HepG2 (cell line): ENCODE data around the gene PEAK1. TPM values are rescaled to one million over a fixed set of nuclear protein-coding genes. Genes with fewer than 3 reads are reported as not detected.

Source experiments
- ATAC-seq: fragments of 200-7000 bp; cut with Tn5 transposase; 3 replicates; pipeline ENCODE4 v1.9.1; 2020; ENCODE audit warnings: mild to moderate bottlenecking, moderate library complexity
- BruUV-seq: library from RNA; stranded (reverse); fragments of 400-500 nt; replicated peaks from 2 replicates; lab custom pipeline; 2021; lab: Mats Ljungman, UMichigan
- CTCF ChIA-PET: fragments of 300-600 bp; formaldehyde crosslinking; extraction: SDS; loops from one replicate; lab custom pipeline; 2021; ENCODE audit warnings: low total read pairs, inconsistent platforms, low intra/inter-chr PET ratio; lab: Yijun Ruan, JAX
- POLR2A ChIA-PET: fragments of 350-600 bp; sonication (Branson Sonifier 250); formaldehyde crosslinking; loops from one replicate; lab custom pipeline; 2020; ENCODE audit warnings: antibody characterized with exemption, inconsistent platforms; lab: Yijun Ruan, JAX
- DNase-seq: peaks from one replicate; pipeline ENCODE4 v3.0.0-alpha.2; 2015; ENCODE audit warnings: low spot score
- FAIRE-seq: peaks from 3 replicates; lab custom pipeline; 2011; peaks lifted over from hg19 to GRCh38; lab: Jason Lieb, UNC
- H2AFZ ChIP-seq: one replicate; pipeline ENCODE4 v1.6.1; 2011; ENCODE audit warnings: low read length, inconsistent platforms
- H3K27ac ChIP-seq: fragments of 300-600 bp; 3 replicates; pipeline ENCODE4 v1.8.0; 2011; ENCODE audit warnings: mixed run types, mild to moderate bottlenecking, mixed read lengths, low read length, inconsistent platforms; ENCODE audit not compliant: insufficient read depth; ENCODE audit errors: extremely low read length
- H3K27me3 ChIP-seq, 2 experiments: fragments of 200-600 bp in 1 of 2; 2 replicates in 1 of 2; 3 replicates in 1 of 2; pipeline versions ENCODE4 v1.6.0 to v1.8.0; 2011; ENCODE audit warnings: low read length in 2 of 2, mild to moderate bottlenecking in 2 of 2, moderate library complexity in 2 of 2, inconsistent platforms in 1 of 2; ENCODE audit not compliant: insufficient read depth in 2 of 2, control insufficient read depth in 1 of 2
- H3K36me3 ChIP-seq, 2 experiments: fragments of 200-600 bp in 1 of 2; replicated peaks in 1 of 2; 2 replicates in 1 of 2; 3 replicates in 1 of 2; pipeline versions ENCODE4 v1.5.1 to v1.8.0; 2011; ENCODE audit warnings: low read length in 2 of 2, inconsistent platforms in 1 of 2; ENCODE audit not compliant: insufficient read depth in 2 of 2, control insufficient read depth in 1 of 2
- H3K4me1 ChIP-seq: 2 replicates; pipeline ENCODE4 v1.5.1; 2012; ENCODE audit warnings: low read length, inconsistent platforms; ENCODE audit not compliant: insufficient read depth
- H3K4me2 ChIP-seq: 2 replicates; pipeline ENCODE4 v1.6.0; 2011; ENCODE audit warnings: low read depth, low read length, inconsistent platforms
- H3K4me3 ChIP-seq, 3 experiments: fragments of 200-600 bp in 1 of 3; sonication (generic), shearing (Covaris generic) in 1 of 3; replicated peaks in 1 of 3; 2 replicates each; pipeline ENCODE4 v1.5.1; 2011 to 2016; ENCODE audit warnings: low read length in 3 of 3, inconsistent platforms in 2 of 3, low read depth in 2 of 3, mild to moderate bottlenecking in 2 of 3, control low read depth in 1 of 3, mixed read lengths in 1 of 3; ENCODE audit not compliant: insufficient read depth in 1 of 3
- H3K79me2 ChIP-seq: one replicate; pipeline ENCODE4 v1.6.1; 2011; ENCODE audit warnings: low read length, inconsistent platforms; ENCODE audit not compliant: insufficient read depth
- H3K9ac ChIP-seq: 2 replicates; pipeline ENCODE4 v1.6.0; 2011; ENCODE audit warnings: mild to moderate bottlenecking, low read depth, low read length, inconsistent platforms; ENCODE audit not compliant: insufficient read depth
- H3K9me3 ChIP-seq: 2 replicates; pipeline ENCODE4 v1.5.1; 2012; ENCODE audit warnings: mild to moderate bottlenecking, low read length
- H4K20me1 ChIP-seq: 2 replicates; pipeline ENCODE4 v1.6.0; 2011; ENCODE audit warnings: inconsistent platforms, mild to moderate bottlenecking, low read length, moderate library complexity; ENCODE audit not compliant: insufficient read depth
- CHD2 ChIP-seq: IDR thresholded peaks from 2 replicates; pipeline ENCODE4 v1.6.1; 2011; ENCODE audit warnings: low read depth, low read length, improper control_type of control experiment
- HNRNPH1 ChIP-seq: fragments of 200-400 bp; formaldehyde crosslinking; optimal IDR thresholded peaks from 2 replicates; pipeline ENCODE3; 2017; ENCODE audit warnings: mild to moderate bottlenecking, low read depth, low read length
- NFE2 ChIP-seq: sonication (generic); formaldehyde crosslinking; IDR thresholded peaks from 2 replicates; pipeline ENCODE4 v1.4.0; 2020; ENCODE audit warnings: missing genetic modification reagents
- NPAS2 ChIP-seq: sonication (generic); formaldehyde crosslinking; IDR thresholded peaks from 2 replicates; pipeline ENCODE4 v1.8.0; 2022; ENCODE audit warnings: mild to moderate bottlenecking, missing genetic modification reagents, borderline replicate concordance
- PLRG1 ChIP-seq: fragments of 450-650 bp; conservative IDR thresholded peaks from 2 replicates; pipeline ENCODE4 v1.6.1; 2016
- ZFP36L1 ChIP-seq: sonication (generic); formaldehyde crosslinking; IDR thresholded peaks from 2 replicates; pipeline ENCODE4 v1.8.0; 2022; ENCODE audit warnings: mild to moderate bottlenecking, missing genetic modification reagents, moderate library complexity
- ZNF780A ChIP-seq: sonication (generic); formaldehyde crosslinking; IDR thresholded peaks from 2 replicates; pipeline ENCODE4 v1.8.0; 2022; ENCODE audit warnings: mild to moderate bottlenecking, missing genetic modification reagents, moderate library complexity
- WGBS: methylation state at CpG from one replicate; pipeline ENCODE4 v1.1.6; 2017; ENCODE audit warnings: low lambda C conversion rate; 5-methylcytosine and 5-hydroxymethylcytosine counted together
- in situ Hi-C: cut with HindIII; loops from 2 replicates; pipeline ENCODE4 v1.10.0; 2017; ENCODE audit warnings: low pct_unique_long_range_greater_than_20kb; ENCODE audit not compliant: extremely low pct_ligation_motif_present
- intact Hi-C: fragments of 100-400 bp; cut with micrococcal nuclease; formaldehyde crosslinking; loops from one replicate; pipeline ENCODE4 v1.10.0; 2022; ENCODE audit not compliant: unreplicated experiment
- polyA plus RNA-seq, 8 experiments: library from polyadenylated mRNA; depleted of rRNA in 3 of 8; stranded (reverse) in 7 of 8; unstranded in 1 of 8; fragments of >200 nt; fragmentation: Illumina TruSeq in 4 of 8; extraction: Trizol in 4 of 8; gene quantifications; 2 replicates each; pipeline versions ENCODE4 v1.2.1 to v1.2.3, GENCODE V29; 2011 to 2016; ENCODE audit warnings: low read depth in 4 of 8, missing spikeins in 1 of 8, mixed read lengths in 1 of 8; ENCODE audit not compliant: insufficient read depth in 1 of 8
- total RNA-seq, 5 experiments: library from RNA; depleted of rRNA; stranded (reverse); fragments of >200 nt; fragmentation: Illumina TruSeq; extraction: Trizol; gene quantifications; 2 replicates each; pipeline ENCODE4 v1.2.3, GENCODE V29; 2016; ENCODE audit warnings: low read depth in 1 of 5
- TF ChIP-seq, protein P1 (sequence below): sonication (generic); formaldehyde crosslinking; IDR thresholded peaks from 2 replicates; pipeline ENCODE4 v1.4.0; 2020; ENCODE audit warnings: missing genetic modification reagents
- TF ChIP-seq, protein P2 (sequence below): sonication (generic); formaldehyde crosslinking; IDR thresholded peaks from 2 replicates; pipeline ENCODE4 v1.5.0; 2020; ENCODE audit warnings: mild to moderate bottlenecking, missing genetic modification reagents, borderline replicate concordance

Gene PEAK1
- total and polyA plus RNA-seq, 2 of the 13 experiments (the other 11 are each of a cell fraction or from before 2014, with no cell fraction given), result 6.0 to 6.6 TPM

DNA sequence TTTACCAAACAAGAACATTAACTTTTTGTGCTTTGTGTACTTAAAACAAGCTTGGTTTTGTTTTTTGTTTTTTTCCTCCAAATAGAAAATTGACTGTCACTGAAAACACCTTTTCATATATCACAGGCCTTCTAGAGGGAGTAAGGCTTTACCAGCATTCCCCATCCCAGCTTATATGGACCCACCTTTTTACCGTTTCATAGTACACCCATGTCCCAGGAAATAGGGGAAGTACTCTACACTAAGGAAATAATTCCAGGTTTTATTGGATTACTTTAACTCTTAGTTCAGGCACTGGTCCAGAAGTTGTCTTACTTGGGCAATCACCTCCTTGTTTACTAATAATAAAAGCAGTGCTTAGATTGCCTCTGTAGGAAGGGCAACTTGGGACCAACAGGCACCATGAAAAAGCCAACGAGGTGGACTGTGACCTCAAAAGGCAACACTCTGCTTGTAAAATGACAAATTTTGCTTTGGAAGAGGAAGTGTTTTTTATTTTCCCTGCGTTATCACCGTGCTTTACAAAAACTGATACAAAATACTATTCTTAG lies 27.0 kb upstream of the PEAK1 start:
- Histone ChIP-seq H2AFZ (no peak overlapping the region), H3K36me3 (no peaks in the 10 kb centered on the region; a peak in 2 of 5 replicates), H3K27ac (no peak overlapping the region)
- no peak for ATAC-seq
- BruUV-seq, result no TSS peak
- TF ChIP-seq ZFP36L1 (no peak), NFE2 (CRISPR knock-in tag) (no peak)
- TF ChIP-seq, protein P1, sequence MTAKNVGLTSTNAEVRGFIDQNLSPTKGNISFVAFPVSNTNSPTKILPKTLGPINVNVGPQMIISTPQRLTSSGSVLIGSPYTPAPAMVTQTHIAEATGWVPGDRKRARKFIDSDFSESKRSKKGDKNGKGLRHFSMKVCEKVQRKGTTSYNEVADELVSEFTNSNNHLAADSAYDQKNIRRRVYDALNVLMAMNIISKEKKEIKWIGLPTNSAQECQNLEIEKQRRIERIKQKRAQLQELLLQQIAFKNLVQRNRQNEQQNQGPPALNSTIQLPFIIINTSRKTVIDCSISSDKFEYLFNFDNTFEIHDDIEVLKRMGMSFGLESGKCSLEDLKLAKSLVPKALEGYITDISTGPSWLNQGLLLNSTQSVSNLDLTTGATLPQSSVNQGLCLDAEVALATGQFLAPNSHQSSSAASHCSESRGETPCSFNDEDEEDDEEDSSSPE (CRISPR knock-in tag), result no peak
- TF ChIP-seq, all 625 proteins: peak for 0
- in situ Hi-C loops, result no loop called here
- FAIRE-seq, result no peak
- ChIA-PET POLR2A (no interaction called here), CTCF (no interaction called here)
- H3K27me3 ChIP-seq, result no peaks in the 10 kb centered on the region
- no peak overlapping the region for H3K4me2 ChIP-seq
- no peak overlapping the region for H3K4me3 ChIP-seq
- no peak for DNase-seq
- H4K20me1 ChIP-seq, result no peaks in the 10 kb centered on the region
- peaks cover 23% of the 10 kb centered on the region for H3K79me2 ChIP-seq
- H3K9me3 ChIP-seq, result no peaks in the 10 kb centered on the region
- H3K9ac ChIP-seq, result no peak overlapping the region
- H3K4me1 ChIP-seq, result no peaks in the 10 kb centered on the region
- WGBS, result 93% methylated on average over 4 of the region's 4 CpGs
- intact Hi-C loops, result no loop called here

DNA sequence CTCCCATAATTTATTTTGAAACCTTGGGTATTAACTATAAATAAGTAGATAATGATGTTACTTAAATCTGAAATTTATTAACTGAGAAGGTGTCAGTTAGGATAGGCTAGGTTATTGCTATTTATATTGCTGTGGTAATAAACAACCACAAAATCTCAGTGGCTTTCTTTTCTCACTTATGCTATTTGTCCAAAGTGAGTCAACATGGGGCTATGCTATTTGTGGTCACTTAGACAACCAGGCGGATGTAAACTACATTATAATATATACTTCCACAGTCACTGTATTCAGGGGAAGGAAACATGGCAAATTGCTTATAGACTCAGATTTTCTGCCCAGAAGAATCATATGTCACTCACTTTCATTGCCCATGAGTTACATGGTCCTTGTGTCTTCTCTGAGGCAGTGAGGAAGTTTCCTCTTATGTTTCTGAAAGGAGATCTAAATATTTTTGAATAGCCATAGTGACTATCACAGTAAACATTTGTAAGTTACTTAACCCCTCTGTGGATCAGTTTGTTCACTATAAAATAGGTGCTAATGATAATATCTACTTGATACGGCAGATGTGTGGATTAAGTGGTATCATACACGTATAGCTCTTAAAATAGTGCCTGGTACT lies 20.6 kb upstream of the PEAK1 start:
- Histone ChIP-seq H3K9ac (no peak overlapping the region), H3K79me2 (peaks cover 28% of the 10 kb centered on the region), H2AFZ (no peak overlapping the region), H3K4me3 (no peak overlapping the region), H3K27ac (no peak overlapping the region), H4K20me1 (no peaks in the 10 kb centered on the region), H3K9me3 (no peaks in the 10 kb centered on the region), H3K4me1 (no peaks in the 10 kb centered on the region), H3K27me3 (no peaks in the 10 kb centered on the region), H3K4me2 (no peak overlapping the region), H3K36me3 (no peaks in the 10 kb centered on the region)
- FAIRE-seq (no peak), ATAC-seq (no peak), DNase-seq (no peak)
- POLR2A ChIA-PET, result no interaction called here
- BruUV-seq, result no TSS peak
- intact Hi-C loops (no loop called here), in situ Hi-C loops (no loop called here)
- CTCF ChIA-PET, result no interaction called here
- 99% methylated on average over 3 of the region's 3 CpGs for WGBS
- TF ChIP-seq NPAS2 (no peak), HNRNPH1 (no peak), CHD2 (no peak), ZNF780A (CRISPR knock-in tag) (no peak), PLRG1 (no peak)
- TF ChIP-seq, protein P2, sequence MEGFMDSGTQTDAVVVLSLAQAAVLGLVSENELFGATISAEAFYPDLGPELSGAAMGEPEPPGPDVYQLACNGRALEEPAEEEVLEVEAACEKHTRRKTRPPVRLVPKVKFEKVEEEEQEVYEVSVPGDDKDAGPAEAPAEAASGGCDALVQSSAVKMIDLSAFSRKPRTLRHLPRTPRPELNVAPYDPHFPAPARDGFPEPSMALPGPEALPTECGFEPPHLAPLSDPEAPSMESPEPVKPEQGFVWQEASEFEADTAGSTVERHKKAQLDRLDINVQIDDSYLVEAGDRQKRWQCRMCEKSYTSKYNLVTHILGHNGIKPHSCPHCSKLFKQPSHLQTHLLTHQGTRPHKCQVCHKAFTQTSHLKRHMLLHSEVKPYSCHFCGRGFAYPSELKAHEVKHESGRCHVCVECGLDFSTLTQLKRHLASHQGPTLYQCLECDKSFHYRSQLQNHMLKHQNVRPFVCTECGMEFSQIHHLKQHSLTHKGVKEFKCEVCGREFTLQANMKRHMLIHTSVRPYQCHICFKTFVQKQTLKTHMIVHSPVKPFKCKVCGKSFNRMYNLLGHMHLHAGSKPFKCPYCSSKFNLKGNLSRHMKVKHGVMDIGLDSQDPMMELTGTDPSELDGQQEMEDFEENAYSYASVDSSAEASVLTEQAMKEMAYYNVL, result no peak
